H1 (cell line): ENCODE results near the gene GALR2. TPM values are rescaled to one million over a fixed set of nuclear protein-coding genes. Genes with fewer than 3 reads are reported as not detected.

Experiments
- CHD7 ChIP-seq: fragments of 300-600 bp; sonication (generic); IDR thresholded peaks from 2 replicates; pipeline ENCODE4 v1.7.1; 2012; ENCODE audit warnings: low read length, moderate library complexity, mild to moderate bottlenecking, inconsistent platforms; ENCODE audit not compliant: insufficient replicate concordance
- JUN ChIP-seq: IDR thresholded peaks from 2 replicates; pipeline ENCODE4 v1.6.1; 2011; ENCODE audit warnings: low read depth, mild to moderate bottlenecking, improper control_type of control experiment, low read length
- SAP30 ChIP-seq: fragments of 300-600 bp; sonication (generic); IDR thresholded peaks from 2 replicates; pipeline ENCODE4 v1.7.1; 2012; ENCODE audit warnings: low read length, moderate library complexity, mild to moderate bottlenecking, inconsistent platforms; ENCODE audit not compliant: insufficient read depth, insufficient replicate concordance
- SP2 ChIP-seq: IDR thresholded peaks from 2 replicates; pipeline ENCODE4 v1.6.1; 2012; ENCODE audit warnings: mild to moderate bottlenecking, low read length, inconsistent platforms
- YY1 ChIP-seq: IDR thresholded peaks from 2 replicates; pipeline ENCODE4 v1.6.1; 2011; ENCODE audit warnings: low read depth, mild to moderate bottlenecking, low read length
- polyA plus RNA-seq, 7 experiments: library from polyadenylated mRNA; depleted of rRNA in 3 of 7; stranded (reverse) in 5 of 7; unstranded in 2 of 7; fragments of >200 nt in 5 of 7; fragments of 200-250 nt in 2 of 7; gene quantifications; 1 replicate in 5 of 7; 2 replicates in 1 of 7; 4 replicates in 1 of 7; pipeline versions ENCODE4 v1.2.1 to v1.2.3, GENCODE V29; 2011 to 2013; ENCODE audit warnings: missing spikeins in 2 of 7, mixed read lengths in 2 of 7
- total RNA-seq: library from RNA; stranded (reverse); fragmentation: NEBNext Ultra II Directional; extraction: Animal tissue kit (Norgen Biotek cat#: 25700); gene quantifications from 2 replicates; pipeline ENCODE4 v1.2.1, GENCODE V29; 2021

GALR2 gene
- total and polyA plus RNA-seq, 2 of the 8 experiments (the other 6 are each of a cell fraction or from before 2014, with no cell fraction given): 0.86 to 2.2 TPM

GRCh38 chr17:76027159-76027839, 47.3 kb upstream of the GALR2 start, which contains the start of gene EVPL (continued):
- TF ChIP-seq CHD7 (no peak), JUN (no peak), SP2 (no peak), YY1 (no peak), SAP30 (no peak)
